Middle frontal gyrus (tissue), 1 donor: ENCODE measurements around the gene DECR2.
"Not testable (repeated sequence)": the region's sequence is repeated elsewhere in the genome, so short reads cannot be mapped to it uniquely, and the experiment has no call there.

Experiments used
- DNase-seq: peaks from one replicate; pipeline ENCODE4 v3.0.0-alpha.2; 2015; ENCODE audit warnings: low spot score; ENCODE audit errors: extremely low spot score

Gene DECR2

DNA sequence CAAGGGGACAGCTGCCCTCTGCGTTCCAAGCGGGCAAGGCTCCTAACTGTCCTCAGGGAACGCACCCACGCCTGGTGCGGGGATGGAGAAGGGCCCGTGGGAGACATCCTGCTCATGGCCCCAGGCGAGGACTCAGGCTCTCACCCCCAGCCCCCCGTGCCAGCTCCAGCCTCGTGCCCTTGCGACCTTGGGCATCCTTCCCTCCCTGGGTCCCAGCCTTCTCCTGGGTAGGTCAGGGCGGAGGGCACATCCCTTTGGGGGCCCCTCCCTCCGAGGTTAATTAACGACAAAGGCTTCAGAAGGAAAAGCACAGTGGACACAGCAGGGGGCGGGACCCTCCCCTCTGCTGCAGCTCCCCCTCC, 22.9 kb upstream of the DECR2 start:
- DNase-seq, result no peak

DNA sequence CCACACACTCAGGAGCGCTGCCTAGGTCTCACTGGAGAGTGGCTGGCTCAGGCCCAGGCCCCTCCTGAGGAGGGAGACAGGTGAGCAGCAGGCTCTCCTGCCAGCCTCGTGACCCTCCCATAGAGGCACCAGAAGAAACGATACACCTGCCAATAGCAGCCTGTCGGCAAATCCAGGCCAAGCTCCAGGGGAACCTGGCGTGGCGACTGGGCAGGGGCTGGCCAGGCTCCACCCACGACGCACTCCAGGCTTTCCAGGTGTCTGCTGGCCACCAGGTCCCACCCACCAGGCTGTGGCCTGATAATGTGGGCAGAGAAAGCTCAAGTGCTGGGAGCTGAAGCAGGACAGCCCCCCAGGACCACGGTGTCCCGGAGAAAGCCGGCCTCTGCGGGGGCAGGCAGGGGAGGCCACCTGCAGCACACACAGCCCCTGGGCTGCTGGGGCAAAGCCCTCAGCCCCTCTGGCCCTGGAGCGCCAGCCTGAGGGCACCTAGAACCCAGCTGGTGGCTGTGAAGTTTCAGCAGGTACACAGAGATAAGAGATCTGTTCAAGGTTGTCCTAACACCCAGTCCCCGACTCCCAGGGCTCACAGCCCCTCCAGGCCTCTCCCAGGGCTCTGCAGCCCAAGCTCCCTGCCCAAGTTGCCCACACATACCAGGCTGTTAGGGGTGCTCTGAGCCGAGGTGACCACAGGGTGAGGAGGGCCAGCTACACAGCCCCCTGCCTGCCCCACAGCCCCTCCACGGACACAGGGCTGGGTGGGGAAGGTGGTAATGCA, 22.3 kb upstream of the DECR2 start:
- no peak for DNase-seq

DNA sequence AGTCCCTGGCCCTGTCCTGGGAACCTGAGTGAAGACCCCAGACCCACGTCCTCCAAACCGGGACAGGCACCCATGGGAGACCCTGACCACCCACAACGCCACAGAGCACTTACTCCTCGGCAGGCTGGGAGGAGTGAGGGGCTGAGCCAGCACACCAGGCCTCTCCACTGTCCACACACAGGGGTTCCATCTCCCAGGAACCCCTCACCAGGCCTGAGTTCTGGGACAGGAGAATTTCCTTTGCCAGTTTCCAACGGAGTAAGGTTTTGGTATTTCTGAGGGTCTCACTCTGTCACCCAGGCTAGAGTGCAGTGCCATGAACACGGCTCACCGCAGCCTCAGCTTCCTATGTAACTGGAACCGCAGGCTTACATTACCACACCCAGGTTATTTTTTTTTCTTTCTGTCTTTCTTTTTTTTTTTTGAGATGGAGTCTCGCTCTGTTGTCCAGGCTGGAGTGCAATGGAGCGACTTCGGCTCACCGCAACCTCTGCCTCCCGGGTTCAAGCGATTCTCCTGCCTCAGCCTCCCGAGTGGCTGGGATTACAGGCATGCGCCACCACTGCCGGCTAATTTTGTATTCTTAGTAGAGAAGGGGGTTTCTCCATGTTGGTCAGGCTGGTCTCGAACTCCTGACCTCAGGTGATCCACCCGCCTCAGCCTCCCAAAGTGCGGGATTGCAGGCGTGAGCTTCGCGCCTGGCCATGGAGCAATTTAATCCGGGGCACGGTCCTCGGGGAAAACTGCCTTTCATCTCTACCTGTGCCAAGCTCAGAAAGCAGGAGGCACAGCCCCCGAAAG, 21.5 kb upstream of the DECR2 start:
- DNase-seq, result no peak

DNA sequence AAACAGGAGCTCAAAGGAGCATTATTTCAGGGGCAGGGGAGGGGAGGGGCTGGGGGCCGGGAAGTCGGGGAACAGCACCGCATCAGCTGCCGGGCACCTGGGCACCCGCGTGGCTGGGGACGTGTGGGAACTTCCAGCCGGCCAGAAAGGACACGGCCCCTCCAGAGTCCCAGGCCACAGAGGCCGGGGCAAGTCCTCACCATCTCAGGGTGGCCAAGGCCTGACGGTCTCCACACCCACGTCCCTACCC, 21.0 kb upstream of the DECR2 start:
- no peak for DNase-seq

DNA sequence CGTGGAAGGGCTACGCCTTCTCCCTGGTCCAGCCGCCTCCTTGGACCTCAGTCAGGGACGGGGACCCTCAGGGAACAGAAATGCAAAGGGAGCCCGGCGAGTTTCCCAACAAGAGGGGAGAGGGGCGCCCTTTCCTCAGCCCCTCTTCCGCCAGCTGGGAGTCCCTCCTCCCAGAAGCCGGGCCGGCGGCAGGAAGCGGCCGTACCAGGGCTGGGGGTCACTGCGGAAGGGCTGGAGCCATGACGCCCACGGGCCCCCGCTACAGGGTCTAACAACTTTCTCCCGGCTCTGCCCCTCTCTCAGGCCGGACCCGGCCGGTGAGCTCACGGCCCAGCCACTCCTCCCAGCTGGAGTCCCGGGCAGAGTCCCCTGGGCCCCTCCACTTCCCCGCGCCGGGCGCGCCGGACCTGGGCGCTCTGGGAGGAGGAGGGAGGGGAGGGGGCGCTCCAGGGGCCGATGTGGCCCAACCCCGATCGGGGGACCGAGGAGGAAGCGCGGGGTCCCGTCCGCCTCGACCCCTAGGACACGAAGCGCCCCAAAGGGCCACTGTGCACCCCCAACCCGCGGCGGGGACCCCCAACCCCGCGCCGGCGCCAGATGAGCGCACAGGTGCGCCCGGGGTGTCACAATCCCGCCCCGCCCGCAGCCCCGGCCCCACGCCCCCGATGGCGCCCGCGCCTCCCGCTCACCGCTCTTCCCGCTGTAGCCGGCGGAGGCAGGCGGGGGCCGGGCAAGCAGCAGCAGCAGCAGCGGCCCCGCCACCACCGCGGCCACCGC, 20.5 kb upstream of the DECR2 start:
- DNase-seq, result no peak

GRCh38 chr16:381789-382717, 19.6 kb upstream of the DECR2 start, which contains the start of gene PGAP6:
PGAP6 (minus strand) TSS chr16:381978; CDS start chr16:381821, 157 bp downstream.
- peak; percentile 14 for DNase-seq

GRCh38 chr16:383326-384051, 18.2 kb upstream of the DECR2 start:
- DNase-seq, result no peak

DNA sequence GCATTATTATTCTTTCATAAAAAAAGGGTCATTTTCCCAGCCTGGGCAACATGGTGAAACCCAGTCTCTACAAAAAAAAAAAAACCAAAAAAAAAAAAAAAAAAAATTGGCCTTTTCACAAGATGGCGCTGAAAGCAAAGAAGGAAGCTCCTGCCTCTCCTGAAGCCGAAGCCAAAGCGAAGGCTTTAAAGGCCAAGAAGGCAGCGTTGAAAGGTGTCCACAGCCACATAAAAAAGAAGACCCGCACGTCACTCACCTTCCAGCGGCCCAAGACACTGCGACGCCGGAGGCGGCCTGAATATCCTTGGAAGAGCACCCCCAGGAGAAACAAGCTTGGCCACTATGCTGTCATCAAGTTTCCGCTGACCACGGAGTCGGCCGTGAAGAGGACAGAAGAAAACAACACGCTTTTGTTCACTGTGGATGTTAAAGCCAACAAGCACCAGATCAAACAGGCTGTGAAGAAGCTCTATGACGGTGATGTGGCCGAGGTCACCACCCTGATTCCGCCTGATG, 15.0 kb upstream of the DECR2 start:
- no peak for DNase-seq

GRCh38 chr16:387761-388666, 13.7 kb upstream of the DECR2 start:
- not testable (repeated sequence) for DNase-seq

DNA sequence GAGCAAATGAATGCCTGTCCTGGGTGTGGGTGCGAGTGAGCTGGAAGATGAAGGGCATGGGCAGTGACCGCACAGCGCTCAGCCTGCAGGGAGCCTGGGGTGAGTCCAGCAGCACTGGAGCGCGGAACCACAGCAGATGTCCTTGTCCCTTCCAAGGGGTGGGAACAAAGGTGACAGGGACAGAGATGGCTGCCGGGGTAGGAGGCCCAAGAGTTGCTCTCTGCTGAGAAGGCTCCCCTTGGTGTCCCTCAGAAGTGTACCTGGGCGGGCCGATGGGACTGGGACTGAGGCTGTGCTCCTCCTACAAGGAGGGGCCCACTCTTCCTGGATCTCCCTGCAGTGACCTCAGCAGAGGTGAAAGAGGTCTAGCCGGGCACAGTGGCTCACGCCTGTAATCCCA, 12.3 kb upstream of the DECR2 start:
- no peak for DNase-seq

DNA sequence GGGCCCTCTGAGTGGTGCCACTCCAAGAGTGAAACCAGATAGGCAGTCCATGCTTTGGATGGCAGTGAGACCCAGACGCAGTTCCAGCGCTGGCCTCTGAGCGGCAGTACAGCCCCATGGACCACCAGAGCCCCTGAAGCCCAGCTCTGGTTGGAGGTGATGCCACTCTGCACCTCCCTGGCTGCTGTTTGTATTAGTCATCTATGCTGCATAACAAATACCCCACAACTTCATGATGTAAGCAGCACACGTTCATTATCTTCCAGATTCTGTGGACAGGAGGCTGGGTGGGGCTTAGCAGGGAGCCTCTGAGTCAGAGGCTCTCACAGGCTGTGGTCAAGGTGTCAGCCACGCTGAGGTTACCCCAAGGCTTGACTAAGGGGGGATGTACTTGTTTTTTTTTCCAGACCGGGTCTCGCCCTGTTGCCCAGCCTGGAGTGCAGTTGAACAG, 9.8 kb upstream of the DECR2 start:
- no peak for DNase-seq

DNA sequence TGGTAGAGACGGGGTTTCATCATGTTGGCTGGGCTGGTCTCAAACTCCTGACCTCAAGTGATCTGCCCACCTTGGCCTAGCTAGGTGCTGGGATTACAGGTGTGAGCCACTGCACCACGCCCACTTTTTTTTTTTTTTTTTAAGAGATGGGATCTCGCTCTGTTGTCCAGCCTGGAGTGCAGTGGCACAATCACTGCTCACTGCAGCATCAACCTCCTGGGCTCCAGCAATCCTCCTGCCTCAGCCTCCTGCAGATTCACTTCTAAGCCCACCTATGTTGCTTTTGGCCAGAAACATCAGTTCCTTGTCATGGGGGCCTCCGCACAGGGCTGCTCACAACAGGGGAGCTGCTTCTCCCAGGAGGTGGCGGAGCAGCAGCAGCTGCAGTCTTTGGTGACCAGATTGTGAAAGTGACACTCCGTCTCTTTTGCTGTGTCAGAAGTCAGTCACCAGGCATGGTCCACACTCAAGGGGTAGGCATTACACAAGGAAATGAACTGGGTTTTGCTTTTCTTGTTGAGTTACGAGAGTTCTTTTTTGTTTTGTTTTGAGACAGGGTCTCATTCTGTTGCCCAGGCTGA, 9.1 kb upstream of the DECR2 start:
- no peak for DNase-seq

- DNase-seq, result no peak
These were observed 5.5 kb upstream of the DECR2 start for GRCh38 chr16:396199-396598.

GRCh38 chr16:396605-397004, 5.1 kb upstream of the DECR2 start:
- no peak for DNase-seq

GRCh38 chr16:397135-397661, 4.5 kb upstream of the DECR2 start, which contains the start of gene NME4:
NME4 (plus strand) TSS chr16:397199; CDS start chr16:397223, 24 bp downstream.
- DNase-seq, result no peak

DNA sequence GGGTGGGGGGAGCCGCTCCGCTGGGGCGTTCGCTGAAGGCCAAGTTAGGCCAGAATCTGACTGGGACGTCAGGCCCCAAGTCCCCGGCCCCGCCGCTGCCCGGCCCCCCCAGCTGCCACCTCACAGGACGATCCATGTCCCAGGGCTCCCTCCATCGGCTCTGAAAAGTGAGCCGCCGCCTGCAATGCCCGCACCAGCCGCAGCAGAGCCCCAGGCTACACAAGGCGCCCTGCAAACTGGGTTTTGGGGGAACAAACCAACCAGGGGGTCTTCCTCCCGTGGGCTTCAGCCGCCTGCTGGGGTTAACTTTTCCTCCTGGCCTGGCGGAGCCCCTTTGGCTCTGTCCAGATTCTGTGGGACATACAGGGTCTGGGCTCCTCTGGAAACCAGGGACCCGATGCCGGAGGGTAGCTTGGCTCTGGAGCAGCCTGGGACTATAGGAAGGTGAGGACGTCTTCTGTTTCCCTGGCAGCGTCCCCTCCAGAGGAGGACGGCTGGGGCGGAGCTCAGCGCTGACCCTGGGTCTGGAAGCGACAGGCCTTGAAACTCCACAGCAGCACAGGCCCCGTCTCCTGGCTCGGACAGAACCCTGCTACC, 3.9 kb upstream of the DECR2 start:
- DNase-seq, result no peak

DNA sequence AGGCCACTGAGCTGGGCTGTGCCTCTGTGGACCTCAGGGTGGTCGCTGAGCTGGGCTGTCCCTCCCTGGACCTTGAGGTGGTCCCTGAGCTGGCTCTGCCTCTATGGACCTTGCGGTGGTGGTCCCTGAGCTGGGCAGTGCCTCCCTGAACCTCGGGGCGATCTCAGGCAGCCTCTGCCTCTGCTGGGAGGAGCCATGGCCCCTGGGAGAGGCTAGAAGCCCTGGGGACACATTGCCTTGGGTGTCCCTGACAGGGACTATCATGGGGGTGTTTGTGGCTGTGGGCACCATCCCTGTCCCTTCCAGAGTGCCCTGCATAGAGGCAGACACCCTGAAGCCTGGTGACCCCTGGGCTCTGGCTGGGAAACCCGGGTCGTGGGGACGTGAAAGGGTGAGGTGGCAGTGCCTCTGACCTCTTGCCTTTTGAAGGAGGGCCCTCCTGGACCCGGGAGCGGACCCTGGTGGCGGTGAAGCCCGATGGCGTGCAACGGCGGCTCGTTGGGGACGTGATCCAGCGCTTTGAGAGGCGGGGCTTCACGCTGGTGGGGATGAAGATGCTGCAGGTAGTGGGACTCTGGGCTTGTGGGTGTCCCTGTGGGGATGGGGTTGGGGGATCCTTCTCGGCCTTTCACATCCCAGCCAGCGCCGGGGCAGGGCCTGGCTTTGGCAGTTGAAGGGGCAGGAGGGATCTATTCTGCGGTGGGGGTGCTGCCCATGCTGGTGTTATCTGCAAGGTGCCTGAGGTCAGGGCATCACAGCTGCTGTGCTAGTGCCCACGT, 2.9 kb upstream of the DECR2 start:
- DNase-seq, result no peak
